Prostate gland (tissue), 2 donors: Measurements from ENCODE around the gene FADS1. TPM values are rescaled to one million over a fixed set of nuclear protein-coding genes. Genes with fewer than 3 reads are reported as not detected.

Experiments
- DNase-seq: peaks from one replicate; pipeline ENCODE4 v3.0.0-alpha.2; 2019; ENCODE audit warnings: low spot score
- H3K27ac ChIP-seq, 2 donors: fragments of 200-600 bp; sonication (generic); 2 replicates each; pipeline ENCODE4 v1.5.1; 2017 to 2019
- H3K27me3 ChIP-seq: fragments of 200-600 bp; sonication (generic); replicated peaks from 2 replicates; pipeline ENCODE4 v1.5.1; 2019; ENCODE audit not compliant: insufficient read depth
- H3K36me3 ChIP-seq, 2 donors: fragments of 200-600 bp; sonication (generic); 1 replicate in 1 of 2; 2 replicates in 1 of 2; pipeline versions ENCODE4 v1.5.1 to v1.8.1; 2017 to 2019
- H3K4me1 ChIP-seq: fragments of 200-600 bp; sonication (generic); replicated peaks from 2 replicates; pipeline ENCODE4 v1.5.1; 2019
- H3K4me3 ChIP-seq, 2 donors: fragments of 200-600 bp; sonication (generic); 2 replicates each; pipeline ENCODE4 v1.5.1; 2017 to 2019
- H3K9me3 ChIP-seq: fragments of 200-600 bp; sonication (generic); 2 replicates; pipeline ENCODE4 v1.5.1; 2017
- POLR2A ChIP-seq: fragments of 450-650 bp; IDR thresholded peaks from one replicate; pipeline ENCODE4 v1.6.1; 2016; ENCODE audit warnings: antibody characterized with exemption, mild to moderate bottlenecking
- POLR2AphosphoS5 ChIP-seq: sonication (generic); formaldehyde crosslinking; IDR thresholded peaks from one replicate; pipeline ENCODE4 v1.6.1; 2017; ENCODE audit warnings: antibody characterized with exemption
- WGBS: methylation state at CpG from one replicate; pipeline ENCODE4 v1.1.5; 2018; 5-methylcytosine and 5-hydroxymethylcytosine counted together
- intact Hi-C: fragments of 100-400 bp; cut with DNase I; formaldehyde crosslinking; loops from one replicate; pipeline ENCODE4 v1.14.2; 2022
- total RNA-seq, 2 donors: library from RNA; depleted of rRNA; stranded (reverse); fragments of >200 nt; gene quantifications; one replicate each; pipeline ENCODE4 v1.1.0, GENCODE V29; 2016
- TF ChIP-seq, protein P1 (sequence below), 4 experiments: fragments of 200-600 bp in 2 of 4; fragments of 450-650 bp in 2 of 4; sonication (generic) in 2 of 4; IDR thresholded peaks; 1 replicate in 3 of 4; 2 replicates in 1 of 4; pipeline ENCODE4 v1.5.1; 2016 to 2019; ENCODE audit warnings: antibody characterized with exemption in 4 of 4, mild to moderate bottlenecking in 2 of 4, moderate library complexity in 2 of 4

The FADS1 gene
- total RNA-seq: 10 to 100 TPM; 15.0 to 38.7 TPM

DNA sequence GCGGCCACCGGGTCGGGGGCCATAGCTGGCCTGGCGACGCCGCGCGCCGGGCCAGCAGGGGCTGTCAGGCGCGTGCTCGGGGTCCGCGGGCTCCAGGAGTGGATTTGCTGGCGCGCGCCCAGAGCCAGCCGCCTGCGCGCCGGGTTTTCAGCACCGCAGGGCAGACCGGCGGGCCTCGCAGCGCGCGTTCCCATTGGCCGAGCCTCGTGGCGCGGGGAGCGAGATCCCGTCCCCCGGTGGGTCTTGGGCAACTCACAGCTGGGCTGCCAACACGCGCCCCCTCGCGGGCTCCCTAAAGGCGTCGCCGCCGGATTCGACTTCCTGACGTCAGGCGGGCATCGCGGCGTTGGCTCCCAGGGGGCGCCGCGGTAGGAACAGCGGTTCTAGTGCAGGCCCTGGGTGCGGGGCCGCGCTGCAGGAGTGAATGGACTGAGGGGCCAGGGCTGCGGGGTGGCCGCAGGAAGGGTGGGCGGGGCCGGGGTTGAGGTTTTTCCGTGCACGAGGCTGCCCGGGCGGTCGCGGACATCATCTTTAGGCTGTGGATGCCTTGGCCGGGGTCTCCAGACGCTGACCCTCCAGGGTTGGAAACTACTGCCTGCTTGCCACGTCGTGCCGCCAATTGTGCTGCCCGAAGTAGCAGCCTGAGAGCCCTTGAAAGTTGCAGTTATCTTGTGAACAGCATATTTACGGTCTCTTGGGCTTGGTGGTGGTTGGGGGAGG lies at the start of gene FADS1:
TSS of gene FADS1 (minus strand) at position 268 of the 720 bp plus-strand sequence. CDS start at position 194, 74 bp downstream.
- no peak for TF ChIP-seq POLR2A
- peak; percentile 63 for TF ChIP-seq POLR2AphosphoS5
- TF ChIP-seq, protein P1, sequence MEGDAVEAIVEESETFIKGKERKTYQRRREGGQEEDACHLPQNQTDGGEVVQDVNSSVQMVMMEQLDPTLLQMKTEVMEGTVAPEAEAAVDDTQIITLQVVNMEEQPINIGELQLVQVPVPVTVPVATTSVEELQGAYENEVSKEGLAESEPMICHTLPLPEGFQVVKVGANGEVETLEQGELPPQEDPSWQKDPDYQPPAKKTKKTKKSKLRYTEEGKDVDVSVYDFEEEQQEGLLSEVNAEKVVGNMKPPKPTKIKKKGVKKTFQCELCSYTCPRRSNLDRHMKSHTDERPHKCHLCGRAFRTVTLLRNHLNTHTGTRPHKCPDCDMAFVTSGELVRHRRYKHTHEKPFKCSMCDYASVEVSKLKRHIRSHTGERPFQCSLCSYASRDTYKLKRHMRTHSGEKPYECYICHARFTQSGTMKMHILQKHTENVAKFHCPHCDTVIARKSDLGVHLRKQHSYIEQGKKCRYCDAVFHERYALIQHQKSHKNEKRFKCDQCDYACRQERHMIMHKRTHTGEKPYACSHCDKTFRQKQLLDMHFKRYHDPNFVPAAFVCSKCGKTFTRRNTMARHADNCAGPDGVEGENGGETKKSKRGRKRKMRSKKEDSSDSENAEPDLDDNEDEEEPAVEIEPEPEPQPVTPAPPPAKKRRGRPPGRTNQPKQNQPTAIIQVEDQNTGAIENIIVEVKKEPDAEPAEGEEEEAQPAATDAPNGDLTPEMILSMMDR (IDR thresholded peaks at IDR 0.05): peak; percentile 22 to 67 (median 54)
- Histone ChIP-seq H3K4me3 (peak within 1 kb of the TSS; percentile 60 to 66), H3K4me1 (no peaks in the 10 kb centered on the region), H3K27me3 (no peaks in the 10 kb centered on the region), H3K9me3 (no peaks in the 10 kb centered on the region), H3K27ac (peak within 1 kb of the TSS; percentile 87 to 94), H3K36me3 (no peaks in the 10 kb centered on the region)
- intact Hi-C loops: loop anchor here (5.0 kb wide), 2 partner anchors 70 to 155 kb away; no protein-coding TSS in a partner anchor
- peak; percentile 64 for DNase-seq
- under 1% methylated on average over 46 of the region's 73 CpGs for WGBS

DNA sequence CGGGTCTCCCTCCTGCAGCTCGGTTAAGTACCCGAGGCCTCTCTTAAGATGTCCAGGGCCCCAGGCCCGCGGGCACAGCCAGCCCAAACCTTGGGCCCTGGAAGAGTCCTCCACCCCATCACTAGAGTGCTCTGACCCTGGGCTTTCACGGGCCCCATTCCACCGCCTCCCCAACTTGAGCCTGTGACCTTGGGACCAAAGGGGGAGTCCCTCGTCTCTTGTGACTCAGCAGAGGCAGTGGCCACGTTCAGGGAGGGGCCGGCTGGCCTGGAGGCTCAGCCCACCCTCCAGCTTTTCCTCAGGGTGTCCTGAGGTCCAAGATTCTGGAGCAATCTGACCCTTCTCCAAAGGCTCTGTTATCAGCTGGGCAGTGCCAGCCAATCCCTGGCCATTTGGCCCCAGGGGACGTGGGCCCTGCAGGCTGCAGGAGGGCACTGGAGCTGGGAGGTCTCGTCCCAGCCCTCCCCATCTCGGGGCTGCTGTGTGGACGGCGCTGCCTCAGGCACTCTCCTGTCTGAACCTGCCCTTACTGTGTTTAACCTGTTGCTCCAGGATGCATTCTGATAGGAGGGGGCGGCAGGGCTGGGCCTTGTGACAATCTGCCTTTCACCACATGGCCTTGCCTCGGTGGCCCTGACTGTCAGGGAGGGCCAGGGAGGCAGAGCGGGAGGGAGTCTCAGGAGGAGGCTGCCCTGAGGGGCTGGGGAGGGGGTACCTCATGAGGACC lies 49.6 kb upstream of the FADS1 start:
- intact Hi-C loops: no loop called here
- no peaks in the 10 kb centered on the region for H3K4me1 ChIP-seq
- H3K27ac ChIP-seq: no peak overlapping the region
- no peaks in the 10 kb centered on the region for H3K36me3 ChIP-seq
- no peak overlapping the region for H3K4me3 ChIP-seq
- H3K27me3 ChIP-seq: no peaks in the 10 kb centered on the region
- no peaks in the 10 kb centered on the region for H3K9me3 ChIP-seq
- no peak for DNase-seq
- TF ChIP-seq, protein P1 (IDR thresholded peaks at IDR 0.05): no peak
- TF ChIP-seq POLR2AphosphoS5 (no peak), POLR2A (no peak)
- 60% methylated on average over 18 of the region's 18 CpGs for whole genome bisulfite sequencing

DNA sequence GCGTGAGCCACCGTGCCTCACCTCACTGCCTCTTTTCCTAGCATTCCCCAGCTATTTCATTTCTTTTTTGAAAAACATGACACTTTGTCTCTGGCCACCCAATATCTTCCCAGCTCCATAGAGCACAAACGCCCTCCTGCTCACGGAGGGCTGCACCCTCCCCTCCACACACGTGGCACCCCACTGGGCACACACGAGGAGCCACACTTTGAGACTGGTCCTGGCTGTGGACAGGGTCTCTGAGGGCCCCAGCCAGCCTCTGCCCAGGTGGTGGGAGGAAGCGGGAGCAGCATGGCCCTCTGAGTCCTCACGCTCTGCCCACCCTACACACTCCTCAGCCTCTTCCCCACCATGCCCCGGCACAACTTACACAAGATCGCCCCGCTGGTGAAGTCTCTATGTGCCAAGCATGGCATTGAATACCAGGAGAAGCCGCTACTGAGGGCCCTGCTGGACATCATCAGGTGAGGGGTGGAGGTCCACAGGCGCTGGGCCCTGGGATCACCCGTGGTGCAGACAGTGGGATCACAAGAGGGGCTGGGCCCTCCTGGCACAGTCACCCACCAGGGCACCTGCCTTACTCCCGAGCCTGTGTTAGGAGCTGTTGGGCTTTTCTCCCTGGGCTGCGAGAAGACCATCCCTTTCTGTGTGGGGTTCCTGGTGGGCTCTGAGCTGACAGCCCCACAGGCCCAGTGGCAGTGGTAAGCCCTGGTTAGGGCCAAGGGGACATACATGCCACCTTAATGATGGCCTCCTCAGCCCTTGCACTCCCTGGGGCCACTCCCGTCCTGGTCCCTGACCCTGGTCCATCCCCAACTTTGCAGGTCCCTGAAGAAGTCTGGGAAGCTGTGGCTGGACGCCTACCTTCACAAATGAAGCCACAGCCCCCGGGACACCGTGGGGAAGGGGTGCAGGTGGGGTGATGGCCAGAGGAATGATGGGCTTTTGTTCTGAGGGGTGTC lies 48.3 kb upstream of the FADS1 start:
- Histone ChIP-seq H3K36me3 (no peaks in the 10 kb centered on the region), H3K27me3 (no peaks in the 10 kb centered on the region)
- WGBS: 93% methylated on average over 19 of the region's 20 CpGs

DNA sequence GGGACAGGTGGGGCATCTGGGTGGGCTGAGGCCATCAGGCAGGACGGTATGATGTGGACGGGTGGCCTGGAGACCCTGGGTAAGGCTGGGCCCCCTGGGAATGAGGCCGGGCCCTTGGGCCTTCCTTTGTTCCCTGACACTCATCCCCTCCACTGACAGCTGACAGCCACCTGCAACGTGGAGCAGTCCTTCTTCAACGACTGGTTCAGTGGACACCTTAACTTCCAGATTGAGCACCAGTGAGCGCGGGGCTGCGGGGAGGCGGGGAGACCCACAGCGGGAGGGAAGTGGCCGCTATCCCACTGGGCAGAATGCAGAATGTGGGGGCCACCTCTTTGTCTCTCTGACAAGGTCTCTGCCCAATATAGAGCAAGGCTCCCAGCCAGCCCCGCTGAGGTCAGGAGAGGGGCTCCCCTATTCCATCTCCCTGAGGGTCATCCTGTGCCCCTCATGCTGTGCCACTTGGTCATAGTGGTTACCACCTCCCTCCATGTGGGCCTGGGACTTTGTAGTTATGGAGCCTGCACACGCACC lies 46.8 kb upstream of the FADS1 start:
- Histone ChIP-seq H3K4me1 (no peaks in the 10 kb centered on the region), H3K27me3 (no peaks in the 10 kb centered on the region), H3K9me3 (no peaks in the 10 kb centered on the region), H3K4me3 (no peak overlapping the region), H3K27ac (no peak overlapping the region), H3K36me3 (no peaks in the 10 kb centered on the region)
- DNase-seq: no peak
- TF ChIP-seq, protein P1 (IDR thresholded peaks at IDR 0.05): no peak
- intact Hi-C loops: no loop called here
- WGBS: 90% methylated on average over 13 of the region's 13 CpGs

More for the DNA sequence above, 48.3 kb upstream of the FADS1 start:
- intact Hi-C loops: no loop called here
- Histone ChIP-seq H3K4me3 (no peak overlapping the region), H3K4me1 (no peaks in the 10 kb centered on the region), H3K9me3 (no peaks in the 10 kb centered on the region), H3K27ac (no peak overlapping the region)
- no peak for DNase-seq
- no peak for TF ChIP-seq POLR2A
